Peyer's patch (tissue), 4 donors: Measurements from ENCODE around the gene PEX26. TPM values are rescaled to one million over a fixed set of nuclear protein-coding genes. Genes with fewer than 3 reads are reported as not detected.

ENCODE experiments used
- DNase-seq, 3 donors: peaks; one replicate each; pipeline ENCODE4 v3.0.0-alpha.2; 2017 to 2019
- H3K27ac ChIP-seq, 4 donors: fragments of 200-600 bp; sonication (generic); one replicate each; pipeline ENCODE4 v1.5.1; 2016 to 2019
- H3K27me3 ChIP-seq, 2 donors: fragments of 200-600 bp; sonication (generic); one replicate each; pipeline ENCODE4 v1.5.1; 2019
- H3K36me3 ChIP-seq, 3 donors: fragments of 200-600 bp; sonication (generic); one replicate each; pipeline ENCODE4 v1.5.1; 2016 to 2019
- H3K4me1 ChIP-seq, 4 donors: fragments of 200-600 bp; sonication (generic); one replicate each; pipeline ENCODE4 v1.5.1; 2016 to 2019
- H3K4me3 ChIP-seq, 4 donors: fragments of 200-600 bp; sonication (generic); 1 replicate in 3 of 4; 2 replicates in 1 of 4; pipeline ENCODE4 v1.5.1; 2016 to 2019; ENCODE audit warnings: mild to moderate bottlenecking in 1 of 4
- H3K9me3 ChIP-seq, 4 donors: fragments of 200-600 bp; sonication (generic); one replicate each; pipeline ENCODE4 v1.5.1; 2016 to 2019; ENCODE audit warnings: mild to moderate bottlenecking in 1 of 4
- CTCF ChIP-seq, 6 experiments: fragments of 450-650 bp in 4 of 6; fragments of 200-600 bp in 2 of 6; sonication (generic) in 1 of 6; IDR thresholded peaks; one replicate each; pipeline ENCODE4 v1.5.1; 2017 to 2019; ENCODE audit warnings: antibody characterized with exemption in 6 of 6, mild to moderate bottlenecking in 3 of 6, moderate library complexity in 1 of 6
- POLR2A ChIP-seq, 2 donors: fragments of 450-650 bp; IDR thresholded peaks; one replicate each; pipeline ENCODE4 v1.5.1; 2017; ENCODE audit warnings: antibody characterized with exemption in 2 of 2, mild to moderate bottlenecking in 2 of 2, moderate library complexity in 2 of 2
- total RNA-seq, 4 donors: library from RNA; depleted of rRNA; stranded (reverse); fragments of >200 nt; gene quantifications; one replicate each; pipeline ENCODE4 v1.1.0, GENCODE V29; 2016

The PEX26 gene
- total RNA-seq, 4 donors from 2014 or later, result 53.6 to 120 (median 102) TPM

- H3K4me1 ChIP-seq, result peaks cover 0 to 24% (median 14%) of the 10 kb centered on the region in 4 donors
- TF ChIP-seq POLR2A (IDR thresholded peaks at IDR 0.05) (peak; percentile 57 to 60), CTCF (IDR thresholded peaks at IDR 0.05) (peak in 3 of 6 experiments; percentile 3 to 34 (median 23))
- H3K4me3 ChIP-seq, result peak overlapping the region; percentile 81 to 97 (median 89)
- no peaks in the 10 kb centered on the region for H3K27me3 ChIP-seq
- peak overlapping the region; percentile 68 to 94 (median 88) for H3K27ac ChIP-seq
- peak; percentile 39 to 76 (median 74) for DNase-seq
- no peaks in the 10 kb centered on the region for H3K9me3 ChIP-seq
- H3K36me3 ChIP-seq, result peaks cover 0 to 39% (median 0%) of the 10 kb centered on the region in 3 donors
Observed at GRCh38 chr22:18078329-18079041, 695 bp downstream of the PEX26 start.

- Histone ChIP-seq H3K9me3 (no peaks in the 10 kb centered on the region), H3K36me3 (peaks cover 0 to 52% (median 0%) of the 10 kb centered on the region in 3 donors), H3K4me3 (peak overlapping the region in 2 of 4 donors; percentile 90 to 97), H3K4me1 (peaks cover 0 to 27% (median 14%) of the 10 kb centered on the region in 4 donors), H3K27ac (peak overlapping the region in 2 of 4 donors; percentile 94), H3K27me3 (no peaks in the 10 kb centered on the region)
- TF ChIP-seq POLR2A (IDR thresholded peaks at IDR 0.05) (no peak), CTCF (IDR thresholded peaks at IDR 0.05) (no peak)
- DNase-seq, result peak in 1 of 3 donors; percentile 30
Observed at GRCh38 chr22:18079706-18080233, 2.0 kb downstream of the PEX26 start.

- Histone ChIP-seq H3K36me3 (peaks cover 0 to 68% (median 0%) of the 10 kb centered on the region in 3 donors), H3K4me3 (no peak overlapping the region)
- peak in 1 of 3 donors; percentile 32 for DNase-seq
Observed at GRCh38 chr22:18081416-18081815, 3.6 kb downstream of the PEX26 start.

GRCh38 chr22:18082467-18082866 is 4.7 kb downstream of the PEX26 start:
- Histone ChIP-seq H3K9me3 (no peaks in the 10 kb centered on the region), H3K36me3 (peaks cover 0 to 79% (median 0%) of the 10 kb centered on the region in 3 donors), H3K27ac (no peak overlapping the region), H3K4me1 (peaks cover 0 to 18% (median 9%) of the 10 kb centered on the region in 4 donors), H3K27me3 (no peaks in the 10 kb centered on the region), H3K4me3 (no peak overlapping the region)
- no peak for DNase-seq
- TF ChIP-seq CTCF (IDR thresholded peaks at IDR 0.05), result no peak
- TF ChIP-seq POLR2A (IDR thresholded peaks at IDR 0.05), result no peak

More at GRCh38 chr22:18081416-18081815, 3.6 kb downstream of the PEX26 start:
- H3K27me3 ChIP-seq, result no peaks in the 10 kb centered on the region
- peaks cover 0 to 26% (median 13%) of the 10 kb centered on the region in 4 donors for H3K4me1 ChIP-seq
- no peaks in the 10 kb centered on the region for H3K9me3 ChIP-seq
- no peak overlapping the region for H3K27ac ChIP-seq
- no peak for TF ChIP-seq POLR2A (IDR thresholded peaks at IDR 0.05)
- TF ChIP-seq CTCF (IDR thresholded peaks at IDR 0.05), result no peak

GRCh38 chr22:18083406-18083805 is 5.6 kb downstream of the PEX26 start:
- TF ChIP-seq CTCF (IDR thresholded peaks at IDR 0.05) (no peak), POLR2A (IDR thresholded peaks at IDR 0.05) (no peak)
- Histone ChIP-seq H3K4me3 (no peak overlapping the region), H3K4me1 (peaks cover 4 to 25% (median 8%) of the 10 kb centered on the region in 4 donors), H3K36me3 (peaks cover 0 to 88% (median 0%) of the 10 kb centered on the region in 3 donors), H3K9me3 (no peaks in the 10 kb centered on the region), H3K27me3 (no peaks in the 10 kb centered on the region), H3K27ac (peak overlapping the region in 1 of 4 donors; percentile 4)
- DNase-seq, result no peak
